SK-N-SH (cell line): ENCODE results near the gene DBH. TPM values are rescaled to one million over a fixed set of nuclear protein-coding genes. Genes with fewer than 3 reads are reported as not detected.

Experiments used
- CTCF ChIA-PET: fragments of 300-600, 350-600 bp; formaldehyde crosslinking; extraction: SDS; loops from one replicate; lab custom pipeline; 2021; lab: Yijun Ruan, JAX
- POLR2A ChIA-PET: fragments of 350-600 bp; sonication (Branson Sonifier 250); formaldehyde crosslinking; extraction: SDS; loops from one replicate; lab custom pipeline; 2020; ENCODE audit warnings: antibody characterized with exemption, inconsistent platforms; lab: Yijun Ruan, JAX
- DNase-seq: peaks from one replicate; pipeline ENCODE4 v3.0.0; 2012
- H2AFZ ChIP-seq: fragments of 200-600 bp; sonication (generic); 2 replicates; pipeline ENCODE4 v1.8.1; 2016; ENCODE audit warnings: antibody characterized with exemption, mild to moderate bottlenecking, low read depth
- H3F3A ChIP-seq: fragments of 200-600 bp; sonication (generic); replicated peaks from 2 replicates; pipeline ENCODE3; 2016; ENCODE audit warnings: antibody characterized with exemption, mild to moderate bottlenecking; ENCODE audit not compliant: insufficient read depth
- H3K27ac ChIP-seq, 2 experiments: fragments of 200-500 bp in 1 of 2; fragments of 200-600 bp in 1 of 2; sonication (Bioruptor generic) in 1 of 2; sonication (generic), shearing (Covaris generic) in 1 of 2; 2 replicates each; pipeline versions ENCODE4 v1.5.1 to v1.6.1; 2014 to 2016; ENCODE audit warnings: low read depth in 2 of 2, inconsistent platforms in 1 of 2, low read length in 1 of 2, mild to moderate bottlenecking in 1 of 2, mixed read lengths in 1 of 2
- H3K27me3 ChIP-seq: fragments of 200-600 bp; sonication (generic), shearing (Covaris generic); 2 replicates; pipeline ENCODE4 v1.6.1; 2016; ENCODE audit warnings: mixed run types; ENCODE audit not compliant: insufficient read depth
- H3K36me3 ChIP-seq, 2 experiments: fragments of 200-500 bp in 1 of 2; fragments of 200-600 bp in 1 of 2; sonication (Bioruptor generic) in 1 of 2; sonication (generic) in 1 of 2; replicated peaks in 1 of 2; 2 replicates each; pipeline versions ENCODE3 to v1.5.1; 2014 to 2016; ENCODE audit warnings: low read length in 1 of 2, mild to moderate bottlenecking in 1 of 2; ENCODE audit not compliant: insufficient read depth in 2 of 2, control insufficient read depth in 1 of 2
- H3K4me1 ChIP-seq, 2 experiments: fragments of 200-500 bp in 1 of 2; fragments of 200-600 bp in 1 of 2; sonication (Bioruptor generic) in 1 of 2; sonication (generic), shearing (Covaris generic) in 1 of 2; 2 replicates each; pipeline versions ENCODE4 v1.5.1 to v1.6.1; 2014 to 2016; ENCODE audit warnings: low read depth in 1 of 2, low read length in 1 of 2, mixed run types in 1 of 2; ENCODE audit not compliant: insufficient read depth in 2 of 2, control insufficient read depth in 1 of 2
- H3K4me2 ChIP-seq: fragments of 200-600 bp; sonication (generic), shearing (Covaris generic); 2 replicates; pipeline ENCODE4 v1.6.1; 2017; ENCODE audit warnings: mixed run types
- H3K4me3 ChIP-seq, 2 experiments: fragments of 200-500 bp in 1 of 2; fragments of 200-600 bp in 1 of 2; sonication (Bioruptor generic) in 1 of 2; sonication (generic), shearing (Covaris generic) in 1 of 2; 2 replicates each; pipeline versions ENCODE4 v1.5.1 to v1.8.1; 2014 to 2016; ENCODE audit warnings: low read depth in 2 of 2, inconsistent platforms in 1 of 2, low read length in 1 of 2, mild to moderate bottlenecking in 1 of 2, mixed read lengths in 1 of 2, moderate library complexity in 1 of 2
- H3K79me2 ChIP-seq: fragments of 200-600 bp; sonication (generic); 2 replicates; pipeline ENCODE4 v1.8.1; 2017; ENCODE audit warnings: mild to moderate bottlenecking; ENCODE audit not compliant: insufficient read depth
- H3K9ac ChIP-seq: fragments of 200-600 bp; sonication (generic); 2 replicates; pipeline ENCODE4 v1.6.1; 2017; ENCODE audit warnings: mixed run types
- H3K9me2 ChIP-seq: fragments of 200-600 bp; sonication (generic); 2 replicates; pipeline ENCODE4 v1.6.1; 2017; ENCODE audit warnings: mixed run types
- H3K9me3 ChIP-seq: fragments of 200-600 bp; sonication (generic); 2 replicates; pipeline ENCODE4 v1.6.1; 2017; ENCODE audit warnings: mixed run types, mild to moderate bottlenecking, moderate library complexity
- H4K20me1 ChIP-seq: fragments of 200-600 bp; sonication (generic); 2 replicates; pipeline ENCODE4 v1.6.1; 2017; ENCODE audit warnings: mild to moderate bottlenecking, mixed run types; ENCODE audit not compliant: insufficient read depth
- EP300 ChIP-seq, 2 experiments: IDR thresholded peaks; 2 replicates each; pipeline versions ENCODE4 v1.4.0 to v1.6.1; 2012; ENCODE audit warnings: borderline replicate concordance in 1 of 2, low read depth in 1 of 2, low read length in 1 of 2
- GATA2 ChIP-seq: sonication (generic); formaldehyde crosslinking; IDR thresholded peaks from 2 replicates; pipeline ENCODE4 v1.5.0; 2020; ENCODE audit warnings: mild to moderate bottlenecking, missing genetic modification reagents
- IRF3 ChIP-seq: fragments of 150-350 bp; IDR thresholded peaks from 2 replicates; pipeline ENCODE4 v1.6.1; 2016; ENCODE audit warnings: mild to moderate bottlenecking, low read depth, low read length
- MEF2A ChIP-seq: IDR thresholded peaks from 2 replicates; pipeline ENCODE4 v1.4.0; 2012; ENCODE audit warnings: low read depth, borderline replicate concordance
- MXI1 ChIP-seq: IDR thresholded peaks from 2 replicates; pipeline ENCODE4 v1.6.1; 2012; ENCODE audit warnings: mild to moderate bottlenecking, low read depth, low read length, improper control_type of control experiment
- PBX3 ChIP-seq: IDR thresholded peaks from 2 replicates; pipeline ENCODE4; 2012
- RAD21 ChIP-seq: IDR thresholded peaks from 2 replicates; pipeline ENCODE4 v1.6.1; 2012; ENCODE audit warnings: mild to moderate bottlenecking, low read length
- RCOR1 ChIP-seq: fragments of 150-350 bp; IDR thresholded peaks from 2 replicates; pipeline ENCODE4 v1.6.1; 2017; ENCODE audit warnings: antibody characterized with exemption, low read length
- REST ChIP-seq: IDR thresholded peaks from 2 replicates; pipeline ENCODE4 v1.6.1; 2012; ENCODE audit warnings: mild to moderate bottlenecking, low read depth, low read length, moderate library complexity
- SIN3A ChIP-seq: IDR thresholded peaks from 2 replicates; pipeline ENCODE4 v1.6.1; 2012; ENCODE audit warnings: low read depth, mild to moderate bottlenecking, low read length, moderate library complexity, borderline replicate concordance
- TCF12 ChIP-seq: IDR thresholded peaks from 2 replicates; pipeline ENCODE4 v1.4.0; 2012
- ZBTB33 ChIP-seq: IDR thresholded peaks from 2 replicates; pipeline ENCODE4 v1.4.0; 2012; ENCODE audit warnings: low read depth, borderline replicate concordance
- WGBS: methylation state at CpG from one replicate; pipeline ENCODE4 v1.1.6; 2017; ENCODE audit warnings: low lambda C conversion rate; 5-methylcytosine and 5-hydroxymethylcytosine counted together
- polyA plus RNA-seq, 3 experiments: library from polyadenylated mRNA; depleted of rRNA; stranded (reverse); fragments of >200 nt; gene quantifications; 2 replicates each; pipeline ENCODE4 v1.2.3, GENCODE V29; 2012

The DBH gene
- polyA plus RNA-seq, 1 of the 3 experiments (the other 2 are of a cell fraction): 0.92 TPM

GRCh38 chr9:133627341-133627740 lies 8.8 kb upstream of the DBH start (continued):
- TF ChIP-seq GATA2 (CRISPR knock-in tag) (peak; percentile 86), TCF12 (peak; percentile 10; the same call in 1 of the 2 replicates), EP300 (IDR thresholded peaks at IDR 0.05; ENCODE audit: borderline replicate concordance in 1 of 2, low read depth in 1 of 2, low read length in 1 of 2) (peak in 1 of 2 experiments; percentile 99; a peak in 2 of 4 replicates), ZBTB33 (no peak), SIN3A (no peak), IRF3 (no peak), REST (no peak), MXI1 (peak; percentile 24; the same call in 1 of the 2 replicates), RAD21 (no peak; the same call in 1 of the 2 replicates), MEF2A (no peak), PBX3 (no peak), RCOR1 (peak; percentile 85)

- CTCF ChIA-PET: interaction anchor here (0.6 to 2.2 kb wide), 7 partner anchors 20 to 114 kb away, joined by 3 to 7 read pairs (median 3); partner anchors contain the start of gene FAM163B
Observed at GRCh38 chr9:133628766-133629165, 7.4 kb upstream of the DBH start.

More at GRCh38 chr9:133628766-133629165, 7.4 kb upstream of the DBH start:
- Histone ChIP-seq H4K20me1 (no peaks in the 10 kb centered on the region), H3K36me3 (no peaks in the 10 kb centered on the region), H3K27me3 (no peaks in the 10 kb centered on the region), H3K27ac (peak overlapping the region in 1 of 2 experiments; percentile 100; a peak in 2 of 4 replicates), H3K4me1 (peaks cover 0 to 66% of the 10 kb centered on the region in 2 experiments; a peak in 2 of 4 replicates), H3K4me3 (no peak overlapping the region), H3K79me2 (no peaks in the 10 kb centered on the region), H2AFZ (no peak overlapping the region), H3F3A (no peaks in the 10 kb centered on the region), H3K4me2 (no peak overlapping the region), H3K9me3 (no peaks in the 10 kb centered on the region), H3K9ac (no peak overlapping the region), H3K9me2 (no peaks in the 10 kb centered on the region)
- WGBS: 59% methylated on average over 8 of the region's 8 CpGs
- no peak for DNase-seq
- TF ChIP-seq IRF3: no peak
- TF ChIP-seq RAD21: no peak
- no peak for TF ChIP-seq TCF12
- POLR2A ChIA-PET: interaction anchor here (1.9 kb wide), 1 partner anchor 8 kb away, joined by 45 read pairs; the partner anchor contains the start of gene DBH
